RWPE1 (cell line): ENCODE results near the gene SRSF4.

Experiments
- CTCF ChIA-PET: fragments of 350-600 bp; sonication (Branson Sonifier 250); formaldehyde crosslinking; extraction: SDS; loops from one replicate; lab custom pipeline; 2021; lab: Yijun Ruan, JAX
- POLR2A ChIA-PET: fragments of 400-600 bp; formaldehyde crosslinking; extraction: SDS; loops from one replicate; lab custom pipeline; 2020; ENCODE audit warnings: antibody characterized with exemption; ENCODE audit not compliant: low non-redundant PET; lab: Yijun Ruan, JAX
- DNase-seq: peaks from one replicate; pipeline ENCODE4 v3.0.0; 2012; ENCODE audit warnings: low spot score
- H3K27ac ChIP-seq: fragments of 450-650 bp; 2 replicates; pipeline ENCODE4 v1.5.1; 2017
- CTCF ChIP-seq: fragments of 450-650 bp; conservative IDR thresholded peaks from 2 replicates; pipeline ENCODE4 v1.5.1; 2017; ENCODE audit warnings: low read depth, mild to moderate bottlenecking

The SRSF4 gene

GRCh38 chr1:29124366-29125236 lies 57.1 kb downstream of the SRSF4 start:
- peak overlapping the region; percentile 16; the same call in 1 of the 2 replicates for H3K27ac ChIP-seq
- ChIA-PET POLR2A (no interaction called here), CTCF (interaction anchor here (0.5 to 1.6 kb wide), 6 partner anchors 8 to 350 kb away, joined by 3 to 4 read pairs (median 3); no protein-coding TSS in a partner anchor)

GRCh38 chr1:29123887-29124365 lies 57.8 kb downstream of the SRSF4 start, which contains the start of gene TMEM200B:
Gene TMEM200B, minus strand, starts transcription at chr1:29123903. Its CDS starts 2,075 bp downstream, at chr1:29121828.
- TF ChIP-seq CTCF = no peak
- DNase-seq = no peak
- H3K27ac ChIP-seq = peak within 1 kb of the TSS; percentile 22; the same call in 1 of the 2 replicates
- POLR2A ChIA-PET = interaction anchor here (0.6 kb wide), 1 partner anchor 9 kb away, joined by 4 read pairs; no protein-coding TSS in a partner anchor
- CTCF ChIA-PET = interaction anchor here (0.6 to 1.6 kb wide), 5 partner anchors 13 to 349 kb away, joined by 3 to 4 read pairs (median 3); no protein-coding TSS in a partner anchor

More at GRCh38 chr1:29124366-29125236, 57.1 kb downstream of the SRSF4 start:
- peak; percentile 67 for DNase-seq
- TF ChIP-seq CTCF = peak; percentile 63

- H3K27ac ChIP-seq = peak overlapping the region; percentile 22; the same call in 1 of the 2 replicates
- POLR2A ChIA-PET = interaction anchor here (0.6 kb wide), 1 partner anchor 9 kb away, joined by 4 read pairs; no protein-coding TSS in a partner anchor
- CTCF ChIA-PET = interaction anchor here (0.6 to 1.2 kb wide), 2 partner anchors 10 to 125 kb away, joined by 4 to 6 read pairs; no protein-coding TSS in a partner anchor
- DNase-seq = no peak
- TF ChIP-seq CTCF = no peak
Observed at GRCh38 chr1:29123053-29123886, 58.4 kb downstream of the SRSF4 start.

GRCh38 chr1:29122682-29123052 lies 59.0 kb downstream of the SRSF4 start:
- peak overlapping the region; percentile 22; the same call in 1 of the 2 replicates for H3K27ac ChIP-seq
- no peak for TF ChIP-seq CTCF
- CTCF ChIA-PET = interaction anchor here (0.8 to 1.2 kb wide), 2 partner anchors 10 to 338 kb away, joined by 3 to 6 read pairs; no protein-coding TSS in a partner anchor
- POLR2A ChIA-PET = interaction anchor here (0.6 kb wide), 1 partner anchor 36 kb away, joined by 5 read pairs; no protein-coding TSS in a partner anchor
- DNase-seq = peak; percentile 71

- ChIA-PET POLR2A (interaction anchor here (0.5 to 0.7 kb wide), 3 partner anchors 17 to 37 kb away, joined by 3 to 11 read pairs (median 5); no protein-coding TSS in a partner anchor), CTCF (interaction anchor here (0.6 to 1.2 kb wide), 3 partner anchors 11 to 337 kb away, joined by 3 to 6 read pairs (median 3); no protein-coding TSS in a partner anchor)
- no peak for DNase-seq
- peak overlapping the region; percentile 22; the same call in 1 of the 2 replicates for H3K27ac ChIP-seq
- no peak for TF ChIP-seq CTCF
Observed at GRCh38 chr1:29121936-29122681, 59.6 kb downstream of the SRSF4 start.
